NCI-H2107 treated with DMSO at 0.1 percent for 48 hours (cell line): ENCODE measurements around the gene PHOX2B.
A peak's percentile ranks its signal among the peaks of the same experiment; 100 is the strongest.
"Not testable (repeated sequence)": the region's sequence is repeated elsewhere in the genome, so short reads cannot be mapped to it uniquely, and the experiment has no call there.

Source experiments
- DNase-seq: peaks from one replicate; lab custom pipeline; 2025; ENCODE audit not compliant: unreplicated experiment; lab: John Stamatoyannopoulos, UW

Gene PHOX2B

GRCh38 chr4:41713768-41714167 is 34.8 kb downstream of the PHOX2B start:
- DNase-seq = no peak

- DNase-seq = no peak
Observed at GRCh38 chr4:41712425-41712824, 36.1 kb downstream of the PHOX2B start.

GRCh38 chr4:41711654-41712053 is 36.9 kb downstream of the PHOX2B start:
- DNase-seq = not testable (repeated sequence)

- peak; percentile 30 for DNase-seq
Observed at GRCh38 chr4:41709844-41710481, 38.6 kb downstream of the PHOX2B start.

- no peak for DNase-seq
Observed at GRCh38 chr4:41703785-41704184, 44.7 kb downstream of the PHOX2B start.

- no peak for DNase-seq
Observed at GRCh38 chr4:41702770-41703169, 45.8 kb downstream of the PHOX2B start.

GRCh38 chr4:41701983-41702382 is 46.5 kb downstream of the PHOX2B start:
- DNase-seq = no peak

GRCh38 chr4:41696763-41697162 is 51.8 kb downstream of the PHOX2B start:
- no peak for DNase-seq

GRCh38 chr4:41696131-41696530 is 52.4 kb downstream of the PHOX2B start:
- DNase-seq = no peak
